ENCODE data around the gene GPATCH2L.
A peak's percentile ranks its signal among the peaks of the same experiment; 100 is the strongest.

GPATCH2L gene

DNA sequence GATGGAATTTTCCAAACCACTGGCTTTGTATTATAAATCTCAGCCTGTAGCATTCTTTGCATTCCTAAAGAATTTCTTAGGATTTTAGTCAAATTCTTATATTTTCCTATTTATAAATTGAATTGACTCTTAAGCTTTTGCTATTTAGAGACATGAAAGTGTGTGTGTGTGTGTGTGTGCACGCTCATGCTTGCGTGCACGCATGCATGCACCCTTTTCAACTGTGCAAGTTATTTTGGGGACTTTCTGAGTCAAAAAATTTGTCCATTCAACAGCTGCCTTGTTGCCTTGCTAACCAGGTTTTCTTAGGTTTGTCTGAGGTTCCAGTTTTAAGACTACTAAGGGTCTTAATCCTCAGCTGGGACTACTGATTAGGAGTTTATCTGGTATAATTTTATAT is 42.6 kb downstream of the GPATCH2L start:
- Histone ChIP-seq H4K20me1 (ENCODE audit: control insufficient read depth, insufficient read depth, low read depth, low read length) (no peaks in the 10 kb centered on the region), H3F3A (ENCODE audit: control insufficient read depth, insufficient read depth) (peaks cover 41% of the 10 kb centered on the region), H3K9me3 (ENCODE audit: control insufficient read depth, insufficient read depth, low read length) (no peaks in the 10 kb centered on the region), H3K27me3 (ENCODE audit: control insufficient read depth, low read length) (no peaks in the 10 kb centered on the region), H3K4me3 (ENCODE audit: low read length) (peak overlapping the region; percentile 56), H3K4me1 (ENCODE audit: control insufficient read depth, low read length) (peaks cover 83% of the 10 kb centered on the region), H3K4me2 (ENCODE audit: low read length) (peak overlapping the region; percentile 80), H3K27ac (ENCODE audit: low read depth, low read length) (peak overlapping the region; percentile 94), H3K9me2 (replicated peaks; ENCODE audit: control insufficient read depth, low read length) (no peaks in the 10 kb centered on the region), H3K36me3 (ENCODE audit: control insufficient read depth, low read length) (peaks cover 83% of the 10 kb centered on the region), H3K79me2 (ENCODE audit: control insufficient read depth, low read length) (peaks cover 12% of the 10 kb centered on the region; the same call in 1 of the 2 replicates)
- no peak for TF ChIP-seq CTCF (IDR thresholded peaks at IDR 0.05; ENCODE audit: low read depth, low read length, poor library complexity, severe bottlenecking)

GRCh38 chr14:76195003-76195402 is 43.3 kb downstream of the GPATCH2L start:
- H3K36me3 ChIP-seq (ENCODE audit: control insufficient read depth, low read length), result peaks cover 83% of the 10 kb centered on the region
- TF ChIP-seq EZH2phosphoT487 (IDR thresholded peaks at IDR 0.05; ENCODE audit: borderline replicate concordance, low read length), result no peak
- TF ChIP-seq CTCF (IDR thresholded peaks at IDR 0.05; ENCODE audit: low read depth, low read length, poor library complexity, severe bottlenecking), result no peak
- no peaks in the 10 kb centered on the region for H4K20me1 ChIP-seq (ENCODE audit: control insufficient read depth, insufficient read depth, low read depth, low read length)
- peaks cover 41% of the 10 kb centered on the region for H3F3A ChIP-seq (ENCODE audit: control insufficient read depth, insufficient read depth)
- peak overlapping the region; percentile 56 for H3K4me3 ChIP-seq (ENCODE audit: low read length)
- no peaks in the 10 kb centered on the region for H3K9me3 ChIP-seq (ENCODE audit: control insufficient read depth, insufficient read depth, low read length)
- no peaks in the 10 kb centered on the region for H3K9me2 ChIP-seq (replicated peaks; ENCODE audit: control insufficient read depth, low read length)
- H3K79me2 ChIP-seq (ENCODE audit: control insufficient read depth, low read length), result peaks cover 10% of the 10 kb centered on the region; the same call in 1 of the 2 replicates
- no peaks in the 10 kb centered on the region for H3K27me3 ChIP-seq (ENCODE audit: control insufficient read depth, low read length)
- peaks cover 85% of the 10 kb centered on the region for H3K4me1 ChIP-seq (ENCODE audit: control insufficient read depth, low read length)
- H3K27ac ChIP-seq (ENCODE audit: low read depth, low read length), result peak overlapping the region; percentile 94
- peak overlapping the region; percentile 80 for H3K4me2 ChIP-seq (ENCODE audit: low read length)

DNA sequence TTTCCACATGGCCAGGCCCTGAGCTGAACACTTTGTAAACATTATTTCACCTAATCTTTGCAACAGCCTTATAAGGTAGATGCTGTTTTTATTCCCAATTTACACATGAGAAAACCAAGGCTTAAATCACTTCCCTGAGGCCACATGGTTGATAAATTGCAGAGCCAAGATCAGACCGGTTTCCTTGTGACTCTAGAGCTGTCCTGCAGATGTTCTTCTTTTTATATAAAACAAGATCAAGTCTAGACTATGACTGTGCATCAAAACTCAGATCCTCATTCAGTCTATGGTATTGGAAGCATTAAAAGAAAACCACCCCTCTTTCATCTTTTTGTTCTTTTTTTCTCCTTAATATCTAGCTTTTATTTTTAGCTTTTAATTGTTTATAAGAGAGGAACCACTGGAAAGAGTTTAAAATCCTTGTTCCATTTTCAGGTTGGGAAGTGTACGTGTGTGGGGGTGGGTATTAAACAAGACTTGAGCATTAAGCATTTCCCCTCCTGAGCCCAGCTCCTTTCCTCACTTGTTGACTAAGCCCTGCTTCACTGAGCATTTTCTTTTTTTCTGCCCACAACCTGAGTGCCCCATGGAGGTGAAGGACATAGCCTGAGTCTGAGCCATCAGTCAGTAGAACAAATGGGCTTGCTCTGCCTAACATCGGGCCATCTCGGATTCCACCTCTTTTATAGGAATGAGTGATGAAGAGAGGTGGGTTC is 45.4 kb downstream of the GPATCH2L start:
- Histone ChIP-seq H3K36me3 (ENCODE audit: control insufficient read depth, low read length) (peaks cover 84% of the 10 kb centered on the region), H3K9me2 (replicated peaks; ENCODE audit: control insufficient read depth, low read length) (no peaks in the 10 kb centered on the region), H3K79me2 (ENCODE audit: control insufficient read depth, low read length) (peaks cover 8% of the 10 kb centered on the region; the same call in 1 of the 2 replicates), H3F3A (ENCODE audit: control insufficient read depth, insufficient read depth) (peaks cover 33% of the 10 kb centered on the region), H4K20me1 (ENCODE audit: control insufficient read depth, insufficient read depth, low read depth, low read length) (no peaks in the 10 kb centered on the region), H3K27ac (ENCODE audit: low read depth, low read length) (no peak overlapping the region; the same call in 1 of the 2 replicates), H3K4me1 (ENCODE audit: control insufficient read depth, low read length) (peaks cover 82% of the 10 kb centered on the region), H3K4me2 (ENCODE audit: low read length) (no peak overlapping the region), H3K4me3 (ENCODE audit: low read length) (no peak overlapping the region), H3K27me3 (ENCODE audit: control insufficient read depth, low read length) (no peaks in the 10 kb centered on the region), H3K9me3 (ENCODE audit: control insufficient read depth, insufficient read depth, low read length) (no peaks in the 10 kb centered on the region)
- TF ChIP-seq CTCF (IDR thresholded peaks at IDR 0.05; ENCODE audit: low read depth, low read length, poor library complexity, severe bottlenecking), result no peak
- TF ChIP-seq EZH2phosphoT487 (IDR thresholded peaks at IDR 0.05; ENCODE audit: borderline replicate concordance, low read length), result no peak
